RKO (cell line): ENCODE results near the gene RFXAP.

Experiments
- DNase-seq: peaks from one replicate; pipeline ENCODE4 v3.0.0-alpha.2; 2016; ENCODE audit warnings: low spot score

The RFXAP gene

DNA sequence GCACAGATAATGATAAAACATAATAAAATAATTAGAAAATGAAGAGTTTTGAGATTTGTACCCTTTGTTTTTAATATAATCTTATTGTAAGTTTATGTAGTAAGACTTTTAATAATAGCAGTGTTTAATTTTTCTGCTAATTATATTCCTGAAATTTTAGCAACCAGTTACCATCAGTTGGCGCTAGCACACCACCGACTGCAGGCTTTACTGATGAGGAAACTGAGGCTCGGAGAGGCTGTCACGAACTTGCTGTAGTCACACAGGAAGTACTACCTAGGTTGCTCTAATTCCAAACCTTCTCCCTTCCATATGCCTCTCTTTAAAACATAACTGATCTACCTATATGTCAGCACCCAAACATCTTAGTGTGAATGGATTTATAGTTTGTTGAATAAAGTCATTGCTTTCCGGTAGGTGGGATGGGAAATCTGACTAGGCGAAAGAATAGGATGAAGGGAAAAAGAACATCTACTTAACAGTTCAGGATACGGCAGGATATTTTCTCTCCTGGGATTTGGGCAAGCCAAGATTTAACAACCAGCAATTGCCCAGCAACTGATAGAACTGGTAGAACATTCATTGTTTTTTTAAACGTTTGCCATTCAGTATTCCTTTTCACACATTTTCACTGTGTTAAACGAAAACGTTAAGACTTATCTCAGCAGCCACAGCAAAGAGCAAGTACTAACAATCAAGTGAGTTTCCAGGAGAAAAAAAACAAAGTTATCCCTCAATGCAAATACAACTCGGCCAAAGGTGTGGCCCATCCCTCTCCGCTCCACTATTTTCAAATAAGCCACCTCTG, 822 bp upstream of the RFXAP start:
- DNase-seq: no peak

DNA sequence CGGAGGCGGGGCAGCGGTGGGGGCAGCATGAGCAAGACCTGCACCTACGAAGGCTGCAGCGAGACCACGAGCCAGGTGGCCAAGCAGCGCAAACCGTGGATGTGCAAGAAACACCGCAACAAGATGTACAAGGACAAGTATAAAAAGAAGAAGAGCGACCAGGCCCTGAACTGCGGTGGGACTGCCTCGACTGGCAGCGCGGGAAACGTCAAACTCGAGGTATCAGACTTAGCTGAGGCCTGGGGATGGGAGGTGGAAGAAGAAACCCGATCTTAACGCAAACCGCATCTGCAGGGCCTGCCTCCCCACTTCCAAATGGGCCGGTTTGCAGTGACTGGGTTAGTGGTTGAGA, 693 bp downstream of the RFXAP start:
- DNase-seq: peak; percentile 53

DNA sequence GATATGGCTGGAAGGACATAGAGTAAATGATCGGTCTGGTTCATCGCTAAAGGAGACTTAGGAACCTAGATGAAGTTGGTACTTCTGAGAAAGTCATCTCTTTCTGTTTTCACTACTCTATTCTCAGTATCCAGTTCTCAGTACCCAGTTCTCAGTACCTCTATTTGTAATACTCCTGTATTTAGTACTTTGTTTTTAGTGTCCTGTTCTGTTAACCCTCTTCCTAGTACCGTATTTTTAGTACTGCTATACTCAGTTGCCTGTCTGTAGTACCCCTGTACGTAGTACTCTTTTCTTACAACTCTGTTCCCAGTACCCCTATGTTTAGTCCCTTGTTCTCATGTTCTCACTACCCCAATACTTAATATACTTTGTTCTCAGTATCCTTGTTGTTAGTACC, 1.2 kb downstream of the RFXAP start:
- peak; percentile 55 for DNase-seq

DNA sequence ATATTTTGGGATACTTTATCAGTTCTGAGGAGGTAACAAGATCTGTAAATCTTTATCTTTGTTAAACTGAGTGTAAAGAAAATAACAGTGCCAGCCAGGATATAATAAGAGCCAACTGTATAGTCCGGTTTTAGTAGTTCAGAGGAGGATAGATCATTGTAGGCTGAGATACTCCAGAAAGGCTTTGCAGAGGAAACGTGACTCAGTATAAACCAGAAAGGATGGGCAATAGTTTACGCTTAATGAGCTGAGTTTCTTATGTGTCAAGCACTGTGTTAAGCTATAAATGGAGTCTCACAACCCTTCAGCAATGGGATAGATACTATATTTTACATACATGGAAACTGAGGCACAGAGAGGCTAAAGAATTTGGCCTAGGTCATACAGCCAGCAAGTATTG, 3.8 kb downstream of the RFXAP start:
- peak; percentile 22 for DNase-seq

DNA sequence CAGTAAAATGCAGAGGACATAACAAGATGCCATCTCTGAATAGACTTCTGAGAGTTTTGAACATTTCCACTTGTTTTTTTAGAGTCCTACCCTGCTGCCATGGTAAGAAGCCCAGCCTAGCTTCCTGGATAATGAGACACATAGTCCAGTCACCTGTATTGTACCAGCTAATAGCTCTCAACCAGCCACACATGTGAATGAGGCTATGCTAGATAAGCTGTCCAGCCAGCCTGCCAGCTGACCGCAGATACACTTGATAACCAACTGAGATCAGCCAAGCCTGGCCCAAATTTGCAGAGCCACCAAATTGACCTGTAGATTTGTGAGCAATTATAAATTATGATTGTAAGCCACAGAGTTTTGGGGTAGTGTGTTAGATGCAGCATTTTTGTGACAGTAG, 10.7 kb downstream of the RFXAP start:
- no peak for DNase-seq

DNA sequence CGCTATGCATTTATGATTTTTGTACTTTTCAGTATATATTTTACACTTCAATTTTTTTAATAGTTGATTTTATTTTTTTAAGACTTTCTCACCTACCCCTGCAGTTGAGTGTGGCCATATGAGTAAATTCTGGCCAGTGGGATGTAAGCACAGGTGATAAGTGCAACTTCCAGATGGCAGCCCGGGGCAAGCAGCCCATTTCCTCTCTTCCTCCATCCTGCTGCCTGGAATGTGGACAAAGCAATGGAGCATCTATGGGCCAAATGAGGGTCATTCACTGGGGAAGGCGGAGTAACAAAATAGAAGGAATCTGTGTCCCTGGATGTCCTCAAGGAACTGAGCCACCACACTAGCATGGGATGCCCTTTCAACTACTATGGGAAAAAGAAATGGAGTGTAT, 12.3 kb downstream of the RFXAP start:
- DNase-seq: no peak

DNA sequence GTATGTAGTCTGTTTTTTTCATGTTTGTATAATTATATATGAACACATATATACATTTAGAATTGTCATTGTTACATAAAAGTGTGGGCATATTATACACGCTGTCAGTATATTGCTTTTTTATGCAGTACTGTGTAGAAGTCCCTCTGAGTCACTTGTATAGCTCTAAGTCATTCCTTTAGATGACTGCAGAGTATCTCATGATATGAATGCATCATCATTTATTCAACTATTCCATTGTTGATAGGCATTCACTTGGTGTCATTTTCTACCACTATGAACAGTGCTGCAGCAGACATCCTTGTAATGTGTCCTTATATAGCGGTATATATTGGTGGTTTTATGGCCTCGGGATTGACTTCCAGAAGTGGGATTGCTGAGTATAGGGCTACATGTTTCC, 15.3 kb downstream of the RFXAP start:
- DNase-seq: peak; percentile 74

DNA sequence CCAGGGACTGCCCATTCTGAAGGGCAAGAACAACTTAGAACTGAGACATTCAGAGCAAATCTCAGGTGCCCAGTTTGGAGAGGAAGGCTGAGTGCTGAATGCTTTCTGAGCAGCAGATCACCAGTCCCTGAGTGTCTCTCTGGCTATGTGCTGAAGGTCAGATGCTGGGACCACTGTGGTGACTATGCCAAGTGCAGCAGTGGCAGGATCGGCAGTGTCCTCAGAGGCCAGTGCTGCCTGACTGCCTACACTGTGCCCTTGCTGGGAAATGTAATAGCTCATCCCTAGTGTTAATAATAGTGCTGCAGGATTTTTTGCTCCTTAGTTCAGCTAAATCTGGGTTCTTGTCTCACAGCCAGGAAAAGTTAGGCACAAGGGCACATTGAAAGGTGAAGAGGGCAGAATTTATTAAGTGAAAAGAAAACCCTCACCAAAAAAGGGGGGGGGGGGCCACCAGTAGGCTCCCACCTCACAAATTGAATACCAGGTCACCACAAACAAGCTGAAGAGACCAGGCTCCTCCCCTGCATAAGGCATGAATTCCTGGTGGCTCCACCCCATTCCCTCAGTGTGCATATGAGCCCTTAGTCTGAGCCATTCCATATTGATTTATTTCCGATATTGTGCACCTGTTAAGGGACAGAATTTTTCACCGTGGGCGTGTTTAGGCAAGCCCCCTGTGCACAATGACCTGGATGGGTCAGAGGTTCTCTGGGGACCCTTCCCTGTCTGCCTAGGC, 18.5 kb downstream of the RFXAP start:
- DNase-seq: no peak

DNA sequence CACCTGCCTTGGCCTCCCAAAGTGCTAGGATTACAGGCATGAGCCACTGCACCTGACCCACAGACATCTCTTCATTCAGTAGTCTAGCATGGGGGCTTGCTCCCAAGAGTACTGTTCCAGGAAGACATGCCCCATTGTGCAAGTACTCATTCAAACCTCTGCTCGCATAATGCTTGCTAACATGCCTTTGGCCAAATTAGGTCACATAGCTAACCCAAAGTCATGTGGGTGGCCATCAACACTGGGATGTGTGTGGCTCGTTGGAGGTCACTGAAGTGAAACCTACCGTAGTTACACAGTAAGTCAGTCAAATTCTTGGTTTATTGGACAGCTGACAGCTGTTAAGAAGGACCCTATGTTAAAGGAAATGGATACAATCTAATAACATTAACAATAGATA, 20.3 kb downstream of the RFXAP start:
- no peak for DNase-seq

DNA sequence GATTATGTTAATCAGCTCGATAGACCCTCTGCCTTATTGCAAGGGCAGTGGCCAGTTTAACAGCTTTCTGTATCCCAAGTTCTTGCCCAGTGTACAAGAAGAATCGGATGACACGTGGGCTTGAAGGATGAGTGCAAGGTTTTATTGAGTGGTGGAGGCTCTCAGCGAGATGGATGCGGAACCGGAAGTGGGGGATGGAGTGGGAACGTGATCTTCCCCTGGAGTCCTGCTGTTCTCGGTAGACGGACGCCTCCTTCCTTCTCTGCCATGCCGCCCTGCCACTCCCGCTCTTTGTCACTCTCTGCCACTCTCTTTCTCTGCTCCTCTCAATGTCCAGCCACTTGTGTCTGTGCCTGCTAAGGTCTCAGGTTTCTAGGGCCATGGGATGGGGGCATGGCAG, 21.0 kb downstream of the RFXAP start:
- no peak for DNase-seq

DNA sequence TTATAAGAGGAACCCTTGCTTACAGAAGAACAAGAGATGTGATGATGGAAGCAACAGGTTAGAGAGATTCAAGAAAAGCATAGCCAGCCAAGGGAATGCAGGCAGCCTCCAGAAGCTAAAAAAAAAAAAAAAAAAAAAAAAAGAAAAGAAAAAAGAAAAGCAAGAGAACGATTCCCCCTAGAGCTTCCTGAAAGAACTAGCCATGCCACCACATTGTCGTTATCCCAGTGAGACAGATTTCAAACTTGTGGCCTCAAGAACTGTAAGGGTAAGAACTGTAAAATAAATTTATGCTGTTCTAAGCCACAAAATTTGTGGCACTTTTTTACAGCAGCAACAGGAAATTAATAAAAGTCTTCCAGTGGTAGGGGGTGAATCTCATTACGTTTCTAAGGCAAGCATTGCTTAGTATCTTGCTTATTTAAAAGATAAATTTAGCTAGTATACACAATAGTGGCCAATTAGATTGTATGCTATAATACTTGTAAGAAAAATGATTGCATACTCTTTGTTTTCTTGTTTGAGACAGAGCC, 21.8 kb downstream of the RFXAP start:
- DNase-seq: no peak

DNA sequence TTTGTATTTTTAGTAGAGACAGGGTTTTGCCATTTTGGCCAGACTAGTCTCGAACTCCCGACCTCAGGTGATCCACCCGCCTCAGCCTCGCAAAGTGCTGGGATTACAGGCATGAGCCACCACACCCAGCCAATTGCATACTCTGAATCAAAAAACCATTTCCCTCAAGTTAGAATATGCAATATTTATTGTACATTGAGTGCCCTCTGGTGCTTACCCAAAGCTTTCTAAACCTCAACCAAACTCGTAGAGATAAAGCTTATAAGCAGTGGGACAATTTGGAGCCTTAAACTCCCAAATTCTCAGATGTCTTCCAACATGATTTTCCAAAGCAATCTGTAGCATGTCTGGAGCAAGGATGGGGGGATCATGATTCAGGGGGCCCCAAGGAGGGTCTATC, 22.4 kb downstream of the RFXAP start:
- no peak for DNase-seq

DNA sequence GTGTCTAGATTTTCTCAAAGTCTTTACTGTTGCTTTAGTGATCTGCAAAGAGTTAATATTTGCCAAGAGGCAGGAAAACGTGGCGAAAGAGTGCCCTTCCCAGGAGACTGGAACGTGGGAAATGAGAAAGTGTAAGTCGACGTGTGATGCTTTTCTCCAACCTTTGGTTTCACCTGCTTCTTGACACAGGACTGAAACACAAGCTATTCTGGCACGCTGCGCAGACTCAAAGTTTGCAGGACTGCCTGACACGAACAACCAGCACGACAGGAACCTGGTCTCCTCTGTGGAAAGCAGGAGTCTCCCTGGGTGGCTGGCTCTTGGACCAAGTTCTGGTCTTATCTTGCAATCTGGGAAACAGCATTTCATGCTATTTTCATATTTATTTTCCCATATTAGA, 28.6 kb downstream of the RFXAP start:
- no peak for DNase-seq

DNA sequence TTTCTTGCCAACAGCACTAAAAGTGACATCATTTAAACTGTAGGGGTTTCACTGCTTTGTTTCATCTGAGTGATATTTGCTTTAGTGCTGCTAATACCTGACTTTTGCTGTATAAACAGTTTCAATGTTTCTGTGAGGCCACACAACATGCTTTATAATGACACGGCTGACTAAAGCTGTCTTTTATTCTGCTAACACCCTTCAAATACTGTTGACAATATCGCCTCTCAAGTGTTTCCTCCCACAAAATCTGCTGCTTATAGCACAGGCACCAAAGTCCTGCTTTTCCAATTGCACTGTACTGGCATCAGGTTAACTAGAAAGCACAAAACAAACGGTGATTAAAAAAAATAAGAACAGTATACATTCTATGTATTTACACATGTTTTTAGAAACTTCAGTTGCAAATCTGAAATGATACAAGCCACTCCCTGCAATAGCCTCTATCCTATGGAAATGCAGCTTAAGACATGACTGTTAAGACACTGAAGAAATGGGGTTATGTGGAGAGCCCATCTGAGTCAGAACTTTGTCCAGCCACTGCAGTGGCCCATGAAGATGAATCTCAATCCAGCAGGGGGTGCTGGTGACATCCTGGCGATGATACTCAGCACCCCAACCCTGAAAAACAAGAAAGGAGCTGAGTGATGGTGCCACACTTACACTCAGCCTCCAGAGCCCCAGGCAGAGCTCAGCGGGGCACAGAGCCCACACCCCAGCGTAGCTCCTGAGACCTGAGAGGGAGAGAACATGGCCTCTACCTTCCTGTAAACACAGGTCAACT, 29.4 kb downstream of the RFXAP start:
- DNase-seq: peak; percentile 31

DNA sequence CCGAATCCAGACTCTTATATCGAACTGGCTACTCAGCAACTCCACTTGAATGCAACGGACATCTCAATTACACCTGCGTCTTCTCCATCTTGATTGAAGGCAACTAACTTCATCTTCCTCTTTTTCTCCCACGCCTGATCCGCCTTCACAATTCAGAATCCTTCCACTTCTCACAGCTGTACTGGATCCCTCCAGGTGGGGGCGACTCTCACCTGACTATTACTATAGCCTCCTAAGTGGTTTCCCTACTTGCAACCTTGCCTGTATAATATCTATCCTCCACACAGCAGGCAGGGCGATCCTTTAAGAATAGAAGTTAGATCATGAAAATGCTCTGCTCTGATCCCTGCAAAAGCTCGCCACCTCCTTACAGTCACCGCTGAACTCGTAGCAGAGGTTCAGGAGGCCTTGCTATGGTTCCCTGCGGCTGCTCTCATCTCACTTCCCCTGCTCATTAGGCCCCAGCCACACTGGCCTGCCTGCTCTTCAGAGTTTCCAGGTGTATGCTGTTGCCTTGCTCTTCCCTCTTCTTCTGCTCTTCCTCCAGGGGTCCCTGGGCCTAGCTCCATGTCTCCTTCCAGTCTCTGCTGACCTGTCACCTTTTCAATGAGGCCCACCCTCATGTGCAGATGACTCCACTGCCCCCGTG, 31.9 kb downstream of the RFXAP start:
- no peak for DNase-seq

DNA sequence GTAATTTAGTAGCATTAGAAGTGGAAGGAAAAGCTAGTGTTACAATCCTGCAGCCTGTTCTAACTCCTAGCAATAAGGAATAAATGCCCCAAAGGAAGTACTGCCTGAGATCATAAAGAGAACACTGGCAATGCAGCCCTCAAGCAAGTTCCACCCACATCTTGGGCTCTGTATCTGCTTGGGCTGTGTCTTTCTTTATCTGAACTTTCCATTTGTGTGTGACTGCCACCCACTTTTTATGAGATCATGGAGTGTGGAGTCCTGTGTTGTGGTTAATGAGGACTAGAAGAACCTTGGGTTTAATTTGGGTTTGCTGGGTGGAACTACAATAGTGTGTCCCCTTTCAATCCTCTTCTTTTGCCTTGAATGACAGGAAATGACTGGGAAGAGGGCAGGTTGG, 38.2 kb downstream of the RFXAP start:
- no peak for DNase-seq

DNA sequence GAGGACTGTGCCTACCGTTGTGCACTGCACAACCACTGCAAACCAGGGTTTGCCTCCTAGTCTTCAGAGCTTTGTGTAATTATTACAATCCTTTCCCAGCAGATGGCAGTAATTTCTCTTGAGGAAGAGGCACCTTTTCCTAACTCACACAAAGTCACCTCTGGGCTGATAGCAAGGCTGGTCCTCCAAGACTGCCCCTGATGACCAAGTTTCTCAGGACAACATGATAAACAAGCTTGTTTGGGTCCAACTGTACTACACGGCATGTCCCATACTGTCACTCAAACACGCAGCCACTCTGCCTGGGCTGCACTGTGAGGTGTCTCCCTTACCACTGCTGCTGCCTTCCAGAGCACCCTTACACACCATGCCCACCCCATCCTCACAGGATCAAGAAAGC, 39.3 kb downstream of the RFXAP start:
- DNase-seq: peak; percentile 75

DNA sequence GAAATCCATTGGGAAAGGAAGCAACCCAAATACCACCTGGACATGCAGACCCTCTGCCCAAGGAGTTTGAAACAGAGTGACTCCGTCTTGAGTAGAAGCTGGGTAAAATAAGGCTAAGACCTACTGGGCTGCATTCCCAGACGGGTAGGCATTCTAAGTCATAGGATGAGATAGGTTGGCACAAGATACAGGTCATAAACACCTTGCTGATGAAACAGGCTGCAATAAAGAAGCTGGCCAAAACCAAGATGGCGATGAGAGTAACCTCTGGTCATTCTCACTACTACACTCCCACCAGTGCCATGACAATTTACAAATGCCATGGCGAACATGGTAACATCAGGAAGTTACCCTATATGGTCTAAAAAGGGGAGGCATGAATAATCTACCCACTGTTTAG, 40.2 kb downstream of the RFXAP start:
- no peak for DNase-seq

DNA sequence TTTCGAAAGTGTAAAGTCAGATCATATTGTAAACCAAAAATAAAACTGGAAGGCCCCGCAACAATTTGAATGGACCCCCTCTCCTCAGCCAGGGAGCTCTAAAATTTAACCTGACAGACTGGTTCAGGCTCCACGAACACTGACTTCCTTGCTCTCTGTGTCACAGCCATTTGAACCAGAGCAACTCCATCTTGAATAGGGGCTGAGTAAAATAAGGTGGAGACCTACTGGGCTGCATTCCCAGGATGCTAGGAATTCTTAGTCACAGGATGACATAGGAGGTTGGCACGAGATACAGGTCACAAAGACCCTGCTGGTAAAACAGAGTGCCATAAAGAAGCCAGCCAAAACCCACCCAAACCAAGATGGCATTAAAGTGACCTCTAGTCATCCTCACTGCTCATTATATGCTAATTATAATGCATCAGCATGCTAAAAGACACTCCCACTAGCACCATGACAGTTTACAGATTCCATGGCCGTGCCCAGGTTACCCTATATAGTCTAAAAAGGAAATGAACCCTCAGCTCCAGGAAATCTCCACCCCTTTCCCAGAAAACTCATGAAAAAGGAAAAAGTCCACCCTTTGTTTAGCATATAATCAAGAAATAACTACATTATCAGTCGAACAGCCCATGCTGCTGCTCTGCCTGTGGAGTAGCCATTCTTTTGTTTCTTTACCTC, 43.1 kb downstream of the RFXAP start:
- no peak for DNase-seq

DNA sequence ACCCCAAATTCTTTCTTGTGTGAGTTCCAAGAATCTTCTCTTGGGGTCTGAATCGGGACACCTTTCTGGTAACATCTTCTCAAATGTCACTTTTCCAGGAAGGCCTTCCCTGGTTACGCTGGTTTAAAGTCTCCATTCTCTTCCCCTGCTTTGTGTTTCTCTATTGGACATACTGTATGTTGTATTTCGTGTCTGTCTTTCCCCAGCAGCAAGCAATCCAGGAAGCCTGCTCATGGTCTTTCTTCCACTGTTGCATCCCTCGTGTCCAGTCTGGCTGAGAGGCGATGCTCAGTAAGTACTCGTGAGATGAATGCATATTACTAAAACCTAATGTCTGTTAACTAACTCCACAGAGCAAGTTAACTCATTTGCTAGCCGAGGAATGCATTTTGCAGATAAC, 43.7 kb downstream of the RFXAP start:
- no peak for DNase-seq

DNA sequence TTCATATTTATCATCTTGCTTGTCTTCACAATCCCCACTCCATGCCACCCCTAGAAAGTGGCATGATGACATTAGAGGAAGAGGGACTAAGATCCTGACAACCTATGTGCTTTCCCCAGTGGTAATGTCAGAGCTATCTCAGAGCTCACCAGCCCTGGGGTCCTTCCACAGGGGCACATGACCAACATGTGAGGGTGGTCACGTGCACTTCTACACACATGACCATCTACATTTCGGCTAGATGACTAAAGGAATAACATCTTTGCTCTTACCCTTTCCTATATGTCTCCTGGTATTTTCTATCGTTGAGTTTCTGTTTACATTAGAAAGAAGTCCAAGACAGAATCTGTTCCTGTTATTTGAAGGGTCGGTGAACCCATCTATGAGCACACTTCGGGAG, 46.2 kb downstream of the RFXAP start:
- DNase-seq: no peak

DNA sequence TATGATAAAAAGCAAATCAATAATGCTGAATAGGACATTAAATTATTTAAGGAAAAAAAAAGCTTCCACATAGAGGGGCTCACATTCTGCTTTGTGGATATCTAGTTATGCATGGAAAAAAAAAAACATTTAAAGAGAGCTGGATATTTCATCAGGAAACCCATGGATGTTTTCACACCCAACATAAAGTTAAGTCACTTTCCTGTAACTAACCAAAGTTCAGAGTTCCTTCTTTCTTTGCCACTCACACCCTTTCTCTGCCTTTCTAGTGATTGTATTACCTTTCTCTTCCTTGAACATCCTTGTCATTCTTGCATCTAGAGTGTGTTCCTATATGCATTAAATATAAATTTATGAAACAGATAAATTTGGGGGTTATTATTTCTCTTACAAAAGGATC, 47.2 kb downstream of the RFXAP start:
- no peak for DNase-seq
